Inflammatory macrophage treated with lipopolysaccharide for 4 hours (primary cell): ENCODE data around the gene GLG1.
A peak's percentile ranks its signal among the peaks of the same experiment; 100 is the strongest.
"Not testable (repeated sequence)": the region's sequence is repeated elsewhere in the genome, so short reads cannot be mapped to it uniquely, and the experiment has no call there.

Source experiments
- DNase-seq: peaks from one replicate; pipeline ENCODE4 v3.0.0-alpha.2; 2020

GLG1 gene

GRCh38 chr16:74468807-74469525 lies 137.9 kb downstream of the GLG1 start:
- DNase-seq, result no peak

- DNase-seq, result no peak
Measured at GRCh38 chr16:74466872-74467271, 140.0 kb downstream of the GLG1 start.

- DNase-seq, result no peak
Measured at GRCh38 chr16:74465851-74466685, 140.8 kb downstream of the GLG1 start.

GRCh38 chr16:74465281-74465680 lies 141.6 kb downstream of the GLG1 start:
- DNase-seq, result no peak

GRCh38 chr16:74463888-74464287 lies 143.0 kb downstream of the GLG1 start:
- no peak for DNase-seq

- no peak for DNase-seq
Measured at GRCh38 chr16:74462361-74462760, 144.6 kb downstream of the GLG1 start.

- no peak for DNase-seq
Measured at GRCh38 chr16:74461826-74462225, 145.1 kb downstream of the GLG1 start.

GRCh38 chr16:74460542-74460941 lies 146.4 kb downstream of the GLG1 start:
- no peak for DNase-seq

GRCh38 chr16:74456290-74456625 lies 150.7 kb downstream of the GLG1 start:
- DNase-seq, result no peak

GRCh38 chr16:74455619-74456289 lies 151.2 kb downstream of the GLG1 start:
- no peak for DNase-seq

- no peak for DNase-seq
Measured at GRCh38 chr16:74455213-74455612, 151.7 kb downstream of the GLG1 start.

GRCh38 chr16:74451951-74452758 lies 154.8 kb downstream of the GLG1 start:
- no peak for DNase-seq

- DNase-seq, result no peak
Measured at GRCh38 chr16:74450967-74451760, 155.8 kb downstream of the GLG1 start.

GRCh38 chr16:74450236-74450635 lies 156.7 kb downstream of the GLG1 start:
- no peak for DNase-seq

GRCh38 chr16:74449470-74449869 lies 157.4 kb downstream of the GLG1 start:
- DNase-seq, result no peak

- DNase-seq, result peak; percentile 76
Measured at GRCh38 chr16:74448990-74449389, 157.9 kb downstream of the GLG1 start.

GRCh38 chr16:74447578-74447977 lies 159.3 kb downstream of the GLG1 start:
- no peak for DNase-seq

GRCh38 chr16:74446866-74447265 lies 160.0 kb downstream of the GLG1 start:
- no peak for DNase-seq

- not testable (repeated sequence) for DNase-seq
Measured at GRCh38 chr16:74443624-74444346, 163.1 kb downstream of the GLG1 start.

GRCh38 chr16:74439685-74440084 lies 167.2 kb downstream of the GLG1 start:
- DNase-seq, result peak; percentile 55

- no peak for DNase-seq
Measured at GRCh38 chr16:74438492-74438979, 168.4 kb downstream of the GLG1 start.
